Endodermal cell (in vitro differentiated cells): ENCODE measurements around the gene SYCP2. TPM values are rescaled to one million over a fixed set of nuclear protein-coding genes. Genes with fewer than 3 reads are reported as not detected.

Experiments used
- DNase-seq: peaks from one replicate; pipeline ENCODE4 v3.0.0-alpha.2; 2017
- H3K27ac ChIP-seq: 2 replicates; pipeline ENCODE4 v1.5.1; 2013; ENCODE audit warnings: mild to moderate bottlenecking, low read depth, low read length, moderate library complexity
- H3K27me3 ChIP-seq: 2 replicates; pipeline ENCODE4 v1.6.1; 2013; ENCODE audit warnings: mild to moderate bottlenecking, low read length, moderate library complexity; ENCODE audit not compliant: insufficient read depth, control insufficient read depth, poor library complexity, severe bottlenecking
- H3K36me3 ChIP-seq: 2 replicates; pipeline ENCODE4 v1.7.0; 2013; ENCODE audit warnings: mild to moderate bottlenecking, low read length, moderate library complexity; ENCODE audit not compliant: control insufficient read depth, insufficient read depth
- H3K4me1 ChIP-seq: one replicate; pipeline ENCODE4 v1.7.0; 2013; ENCODE audit warnings: low read length; ENCODE audit not compliant: control insufficient read depth, insufficient read depth
- H3K4me3 ChIP-seq: 2 replicates; pipeline ENCODE4 v1.5.1; 2013; ENCODE audit warnings: mild to moderate bottlenecking, low read length, moderate library complexity
- H3K9ac ChIP-seq: 2 replicates; pipeline ENCODE4 v1.6.1; 2013; ENCODE audit warnings: mild to moderate bottlenecking, low read length, moderate library complexity; ENCODE audit not compliant: poor library complexity, severe bottlenecking; ENCODE audit errors: extremely low read depth
- H3K9me3 ChIP-seq: 2 replicates; pipeline ENCODE4 v1.6.1; 2013; ENCODE audit warnings: mild to moderate bottlenecking, low read length, moderate library complexity; ENCODE audit not compliant: control insufficient read depth
- H3K27ac Mint-ChIP-seq: 2 replicates; pipeline ENCODE4 v1.8.0; 2020; ENCODE audit warnings: mixed read lengths
- H3K27me3 Mint-ChIP-seq: 2 replicates; pipeline ENCODE4 v1.8.0; 2021; ENCODE audit warnings: mild to moderate bottlenecking, mixed read lengths; ENCODE audit not compliant: insufficient read depth
- H3K36me3 Mint-ChIP-seq: 2 replicates; pipeline ENCODE4 v1.8.0; 2020; ENCODE audit warnings: low read depth, mixed read lengths
- H3K4me1 Mint-ChIP-seq: 2 replicates; pipeline ENCODE4 v1.8.0; 2020; ENCODE audit warnings: mixed read lengths
- H3K4me3 Mint-ChIP-seq: 2 replicates; pipeline ENCODE4 v1.8.0; 2020; ENCODE audit warnings: mild to moderate bottlenecking, moderate library complexity, mixed read lengths
- H3K9me3 Mint-ChIP-seq: 2 replicates; pipeline ENCODE4 v1.8.0; 2020; ENCODE audit warnings: mild to moderate bottlenecking, mixed read lengths
- WGBS, 2 experiments: methylation state at CpG; one replicate each; pipeline versions ENCODE4 v1.1.5 to v1.1.7; 2013; ENCODE audit warnings: missing lambda C conversion rate in 2 of 2, mixed read lengths in 1 of 2; ENCODE audit not compliant: insufficient coverage in 1 of 2, insufficient read length in 1 of 2; 5-methylcytosine and 5-hydroxymethylcytosine counted together
- total RNA-seq, 2 donors: library from RNA; stranded (reverse); fragmentation: NEBNext Ultra II Directional in 1 of 2; extraction: Animal tissue kit (Norgen Biotek cat#: 25700) in 1 of 2; gene quantifications; 2 replicates in 1 of 2; 3 replicates in 1 of 2; pipeline ENCODE4 v1.2.1, GENCODE V29; 2021
- TF ChIP-seq, protein P1 (sequence below): fragments of 200-600 bp; sonication (generic); conservative IDR thresholded peaks from 2 replicates; pipeline ENCODE4 v1.5.0; 2021; ENCODE audit warnings: antibody characterized with exemption, mild to moderate bottlenecking

SYCP2 gene
- total RNA-seq, 2 donors from 2014 or later = 1.2 to 1.4 TPM

DNA sequence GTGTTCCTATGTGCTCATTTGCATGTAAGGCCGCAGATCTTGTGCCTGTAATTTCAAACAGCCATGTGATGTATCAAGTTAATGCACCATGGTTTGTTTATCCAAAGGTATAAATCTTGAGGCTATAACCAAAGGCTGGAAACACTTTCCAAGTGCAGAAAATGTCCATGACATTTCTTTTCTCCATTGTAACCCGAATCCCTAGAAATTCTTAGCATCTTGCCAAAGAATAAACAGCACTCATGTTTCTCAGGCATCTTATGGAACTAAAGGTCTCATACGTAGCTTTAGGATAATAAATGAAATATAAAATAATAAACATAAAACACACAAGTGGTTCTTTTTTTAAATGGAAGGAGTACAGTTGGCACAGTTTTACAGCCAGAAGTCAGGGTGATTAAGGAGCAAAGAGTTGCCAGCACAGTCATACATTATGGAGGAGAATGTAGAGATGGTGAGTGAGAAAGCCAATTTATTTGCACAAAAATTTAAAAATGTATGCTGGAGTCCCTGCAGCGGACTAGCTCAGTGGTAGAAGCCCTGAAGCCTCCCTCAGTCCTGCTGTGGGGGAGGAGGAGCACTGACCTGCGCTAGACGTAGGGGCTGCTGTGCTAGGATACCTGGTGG, 42.8 kb upstream of the SYCP2 start:
- 83 to 90% methylated on average over 5 of the region's 6 CpGs for WGBS, 2 experiments
- no peaks in the 10 kb centered on the region for H3K27me3 Mint-ChIP-seq
- Histone ChIP-seq H3K27me3 (no peaks in the 10 kb centered on the region), H3K9ac (no peak overlapping the region), H3K4me1 (no peaks in the 10 kb centered on the region), H3K4me3 (no peak overlapping the region), H3K27ac (no peak overlapping the region), H3K36me3 (no peaks in the 10 kb centered on the region), H3K9me3 (no peaks in the 10 kb centered on the region)
- no peak overlapping the region for H3K27ac Mint-ChIP-seq
- no peak for DNase-seq
- no peaks in the 10 kb centered on the region for H3K36me3 Mint-ChIP-seq
- no peak overlapping the region for H3K4me3 Mint-ChIP-seq
- TF ChIP-seq, protein P1, sequence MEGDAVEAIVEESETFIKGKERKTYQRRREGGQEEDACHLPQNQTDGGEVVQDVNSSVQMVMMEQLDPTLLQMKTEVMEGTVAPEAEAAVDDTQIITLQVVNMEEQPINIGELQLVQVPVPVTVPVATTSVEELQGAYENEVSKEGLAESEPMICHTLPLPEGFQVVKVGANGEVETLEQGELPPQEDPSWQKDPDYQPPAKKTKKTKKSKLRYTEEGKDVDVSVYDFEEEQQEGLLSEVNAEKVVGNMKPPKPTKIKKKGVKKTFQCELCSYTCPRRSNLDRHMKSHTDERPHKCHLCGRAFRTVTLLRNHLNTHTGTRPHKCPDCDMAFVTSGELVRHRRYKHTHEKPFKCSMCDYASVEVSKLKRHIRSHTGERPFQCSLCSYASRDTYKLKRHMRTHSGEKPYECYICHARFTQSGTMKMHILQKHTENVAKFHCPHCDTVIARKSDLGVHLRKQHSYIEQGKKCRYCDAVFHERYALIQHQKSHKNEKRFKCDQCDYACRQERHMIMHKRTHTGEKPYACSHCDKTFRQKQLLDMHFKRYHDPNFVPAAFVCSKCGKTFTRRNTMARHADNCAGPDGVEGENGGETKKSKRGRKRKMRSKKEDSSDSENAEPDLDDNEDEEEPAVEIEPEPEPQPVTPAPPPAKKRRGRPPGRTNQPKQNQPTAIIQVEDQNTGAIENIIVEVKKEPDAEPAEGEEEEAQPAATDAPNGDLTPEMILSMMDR = no peak
- no peaks in the 10 kb centered on the region for H3K4me1 Mint-ChIP-seq
- no peaks in the 10 kb centered on the region for H3K9me3 Mint-ChIP-seq

DNA sequence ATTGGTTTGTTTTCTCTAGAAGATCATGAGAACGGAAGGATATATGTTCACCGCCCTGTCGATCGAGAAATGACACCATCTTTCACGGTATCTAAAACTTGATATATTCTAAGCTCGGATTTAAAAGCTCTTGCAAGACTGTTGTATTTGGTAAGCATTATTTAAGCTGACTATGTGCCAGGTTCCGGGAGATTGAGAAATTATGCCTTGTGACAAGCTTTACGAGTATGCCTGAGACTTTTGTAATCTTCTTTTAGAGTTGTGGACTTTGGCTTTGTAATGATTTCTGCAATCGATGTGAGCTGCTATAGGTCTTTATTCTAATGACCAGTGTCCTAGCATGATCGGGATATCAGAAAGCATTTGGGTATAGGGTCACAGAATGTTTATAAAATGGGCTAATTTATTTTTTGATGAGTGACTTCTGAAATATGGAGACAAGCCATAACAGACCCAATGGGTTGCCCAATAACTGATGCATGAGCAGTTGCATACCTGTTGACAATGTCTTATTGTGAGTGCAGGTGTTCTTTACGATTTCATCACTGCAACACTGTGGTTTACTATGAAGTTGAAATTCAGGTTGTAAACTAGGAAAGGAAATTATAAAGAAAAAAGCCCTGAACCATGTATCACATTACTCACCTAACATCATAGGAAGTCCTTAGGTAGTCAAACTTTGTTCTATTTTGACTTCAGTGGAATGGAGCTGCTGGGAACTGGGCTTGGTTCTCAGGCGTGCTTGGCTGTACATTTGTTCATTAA, 38.8 kb upstream of the SYCP2 start:
- 93 to 95% methylated on average over 9 to 12 of the region's 12 CpGs for WGBS, 2 experiments
- TF ChIP-seq, protein P1 = no peak
- H3K27ac Mint-ChIP-seq = no peak overlapping the region

DNA sequence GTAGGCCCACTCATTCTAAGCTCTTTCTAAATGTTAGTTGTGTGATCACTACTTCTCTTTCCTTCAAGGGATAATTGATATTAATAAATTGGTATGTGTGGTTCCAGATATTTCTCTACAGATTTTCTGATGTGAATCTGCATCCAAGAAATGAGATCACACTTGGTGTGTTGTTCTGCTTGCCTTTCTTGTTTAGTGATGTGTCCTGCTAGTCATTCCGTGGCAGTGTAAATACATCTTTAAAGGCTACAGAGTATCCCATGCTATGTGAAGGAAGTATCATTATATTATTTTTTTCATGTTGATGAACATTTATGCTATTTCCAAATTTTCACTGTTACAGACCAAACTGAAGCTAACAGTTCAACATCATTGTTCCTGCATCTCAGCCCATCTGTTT, 38.0 kb upstream of the SYCP2 start:
- no peak overlapping the region for H3K9ac ChIP-seq
- peaks cover 8% of the 10 kb centered on the region for H3K27me3 Mint-ChIP-seq
- WGBS, 2 experiments = 91% methylated on average over 1 of the region's 1 CpG; no CpG with 5 or more reads in 1 of the 2 experiments
- no peaks in the 10 kb centered on the region for H3K27me3 ChIP-seq
- no peak overlapping the region for H3K4me3 Mint-ChIP-seq
- no peaks in the 10 kb centered on the region for H3K9me3 ChIP-seq
- no peaks in the 10 kb centered on the region for H3K4me1 Mint-ChIP-seq
- H3K4me1 ChIP-seq = no peaks in the 10 kb centered on the region
- TF ChIP-seq, protein P1 = no peak
- DNase-seq = no peak
- H3K4me3 ChIP-seq = no peak overlapping the region
- H3K27ac ChIP-seq = no peak overlapping the region
- no peak overlapping the region for H3K27ac Mint-ChIP-seq
- no peaks in the 10 kb centered on the region for H3K9me3 Mint-ChIP-seq
- H3K36me3 ChIP-seq = no peaks in the 10 kb centered on the region
- H3K36me3 Mint-ChIP-seq = no peaks in the 10 kb centered on the region

More for the DNA sequence above, 38.8 kb upstream of the SYCP2 start:
- H3K27ac ChIP-seq = no peak overlapping the region
- H3K9me3 Mint-ChIP-seq = no peaks in the 10 kb centered on the region
- H3K4me3 Mint-ChIP-seq = no peak overlapping the region
- H3K36me3 ChIP-seq = no peaks in the 10 kb centered on the region
- H3K27me3 Mint-ChIP-seq = peaks cover 5% of the 10 kb centered on the region
- no peak for DNase-seq
- no peaks in the 10 kb centered on the region for H3K4me1 ChIP-seq
- no peaks in the 10 kb centered on the region for H3K36me3 Mint-ChIP-seq
- no peaks in the 10 kb centered on the region for H3K9me3 ChIP-seq
- H3K4me3 ChIP-seq = no peak overlapping the region
- H3K9ac ChIP-seq = no peak overlapping the region
- H3K4me1 Mint-ChIP-seq = no peaks in the 10 kb centered on the region
- H3K27me3 ChIP-seq = no peaks in the 10 kb centered on the region
